NB4 (cell line): ENCODE results near the gene TOP2A.

ENCODE experiments used
- CTCF ChIP-seq: IDR thresholded peaks from one replicate; pipeline ENCODE4 v1.5.1; 2012; ENCODE audit warnings: low read depth, low read length
- POLR2A ChIP-seq: IDR thresholded peaks from 2 replicates; pipeline ENCODE4 v1.6.1; 2011; ENCODE audit warnings: mild to moderate bottlenecking; ENCODE audit not compliant: insufficient read length; ENCODE audit errors: extremely low read depth

- TF ChIP-seq CTCF (no peak), POLR2A (no peak)
Observed at GRCh38 chr17:40366861-40367518, 50.7 kb downstream of the TOP2A start.
